PC-9 (cell line): ENCODE results near the gene SLFN12. TPM values are rescaled to one million over a fixed set of nuclear protein-coding genes. Genes with fewer than 3 reads are reported as not detected.
"Not testable (repeated sequence)": the region's sequence is repeated elsewhere in the genome, so short reads cannot be mapped to it uniquely, and the experiment has no call there.

Experiments
- BruUV-seq: library from RNA; stranded (reverse); fragments of 400-500 nt; replicated peaks from 2 replicates; lab custom pipeline; 2021; lab: Mats Ljungman, UMichigan
- CTCF ChIA-PET: fragments of 300-600 bp; sonication (Branson Sonifier 250); formaldehyde crosslinking; loops from one replicate; lab custom pipeline; 2022; ENCODE audit warnings: antibody characterized with exemption; lab: Charles Lee
- POLR2A ChIA-PET: fragments of 300-600 bp; sonication (Branson Sonifier 250); formaldehyde crosslinking; loops from one replicate; lab custom pipeline; 2022; ENCODE audit warnings: antibody characterized with exemption; ENCODE audit not compliant: unreplicated experiment; lab: Charles Lee
- DNase-seq, 2 experiments: peaks; one replicate each; pipeline versions ENCODE4 v3.0.0 to v3.0.0-alpha.2; 2015 to 2022; ENCODE audit warnings: mixed read lengths in 1 of 2
- H2AFZ ChIP-seq: fragments of 200-600 bp; sonication (generic); 2 replicates; pipeline ENCODE4 v1.8.1; 2017; ENCODE audit warnings: antibody characterized with exemption
- H3F3A ChIP-seq: fragments of 200-600 bp; sonication (generic); 2 replicates; pipeline ENCODE4 v1.8.1; 2017; ENCODE audit warnings: antibody characterized with exemption, mild to moderate bottlenecking, low read depth; ENCODE audit not compliant: insufficient read depth
- H3K27ac ChIP-seq: fragments of 200-600 bp; sonication (generic); 2 replicates; pipeline ENCODE4 v1.6.1; 2016; ENCODE audit warnings: mixed run types
- H3K27me3 ChIP-seq: fragments of 200-600 bp; sonication (generic); 2 replicates; pipeline ENCODE4 v1.6.1; 2016; ENCODE audit warnings: low read depth, mixed run types; ENCODE audit not compliant: insufficient read depth
- H3K36me3 ChIP-seq: fragments of 200-600 bp; sonication (generic); 2 replicates; pipeline ENCODE4 v1.6.1; 2016; ENCODE audit warnings: low read depth, mixed run types
- H3K4me1 ChIP-seq: fragments of 200-600 bp; sonication (generic); replicated peaks from 2 replicates; pipeline ENCODE4 v1.6.1; 2016; ENCODE audit warnings: mixed run types; ENCODE audit not compliant: insufficient read depth
- H3K4me2 ChIP-seq: fragments of 200-600 bp; sonication (generic); 2 replicates; pipeline ENCODE4 v1.6.1; 2017; ENCODE audit warnings: mixed run types
- H3K4me3 ChIP-seq: fragments of 200-600 bp; sonication (generic); 2 replicates; pipeline ENCODE4 v1.6.1; 2016; ENCODE audit warnings: mixed run types
- H3K79me2 ChIP-seq: fragments of 200-600 bp; sonication (generic); 2 replicates; pipeline ENCODE4 v1.6.1; 2017; ENCODE audit warnings: low read depth, mixed run types
- H3K9me2 ChIP-seq: fragments of 200-600 bp; sonication (generic); 2 replicates; pipeline ENCODE4 v1.8.1; 2017; ENCODE audit warnings: mild to moderate bottlenecking; ENCODE audit not compliant: insufficient read depth
- H3K9me3 ChIP-seq: fragments of 200-600 bp; sonication (generic); 2 replicates; pipeline ENCODE4 v1.8.1; 2016; ENCODE audit warnings: low read depth; ENCODE audit not compliant: insufficient read depth
- H4K20me1 ChIP-seq: fragments of 200-600 bp; sonication (generic); 2 replicates; pipeline ENCODE4 v1.8.1; 2017; ENCODE audit not compliant: insufficient read depth
- EZH2 ChIP-seq: fragments of 200-600 bp; sonication (generic); IDR thresholded peaks from 2 replicates; pipeline ENCODE4 v1.8.0; 2017; ENCODE audit warnings: antibody characterized with exemption, low read depth
- intact Hi-C: fragments of 100-400 bp; cut with micrococcal nuclease; formaldehyde crosslinking; loops from one replicate; pipeline ENCODE4 v1.10.0; 2022; ENCODE audit not compliant: unreplicated experiment
- total RNA-seq: library from RNA; stranded (reverse); gene quantifications from 2 replicates; pipeline ENCODE4 v1.2.3, GENCODE V29; 2021
- TF ChIP-seq, protein P1 (sequence below): fragments of 200-600 bp; sonication (generic); conservative IDR thresholded peaks from 2 replicates; pipeline ENCODE4 v1.6.1; 2017; ENCODE audit warnings: mixed run types, antibody characterized with exemption, mild to moderate bottlenecking, moderate library complexity

The SLFN12 gene
- total RNA-seq, 1 experiment from 2014 or later, result 14.3 TPM

DNA sequence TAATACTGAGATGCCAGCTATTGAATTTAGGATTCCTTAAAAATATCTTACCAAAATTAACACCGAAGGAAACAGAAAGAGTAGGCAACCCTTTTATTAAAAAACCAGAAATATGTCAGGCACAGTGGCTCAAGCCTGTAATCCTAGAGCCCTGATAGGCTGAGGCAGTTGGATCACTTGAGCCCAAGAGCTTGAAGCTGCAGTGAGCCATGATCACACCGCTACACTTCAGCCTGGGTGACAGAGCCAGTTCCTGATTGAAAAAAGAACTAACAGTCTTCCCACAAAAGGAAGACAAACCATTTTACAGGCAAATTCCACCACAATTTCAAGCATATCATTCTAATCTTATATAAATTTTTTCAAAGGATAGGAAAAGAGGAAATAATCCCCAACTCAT is 15.6 kb downstream of the SLFN12 start:
- POLR2A ChIA-PET, result no interaction called here
- no peaks in the 10 kb centered on the region; the same call in 1 of the 2 replicates for H4K20me1 ChIP-seq
- no TSS peak for BruUV-seq
- intact Hi-C loops, result no loop called here
- H3K4me3 ChIP-seq, result no peak overlapping the region
- no peaks in the 10 kb centered on the region for H3K79me2 ChIP-seq
- no peaks in the 10 kb centered on the region for H3K4me1 ChIP-seq
- DNase-seq, result no peak
- no peaks in the 10 kb centered on the region for H3F3A ChIP-seq
- H3K27me3 ChIP-seq, result no peaks in the 10 kb centered on the region
- no peak for TF ChIP-seq EZH2
- H2AFZ ChIP-seq, result no peak overlapping the region
- CTCF ChIA-PET, result no interaction called here
- no peaks in the 10 kb centered on the region for H3K9me2 ChIP-seq
- H3K36me3 ChIP-seq, result no peaks in the 10 kb centered on the region
- no peaks in the 10 kb centered on the region for H3K9me3 ChIP-seq
- no peak overlapping the region for H3K27ac ChIP-seq
- H3K4me2 ChIP-seq, result no peak overlapping the region

DNA sequence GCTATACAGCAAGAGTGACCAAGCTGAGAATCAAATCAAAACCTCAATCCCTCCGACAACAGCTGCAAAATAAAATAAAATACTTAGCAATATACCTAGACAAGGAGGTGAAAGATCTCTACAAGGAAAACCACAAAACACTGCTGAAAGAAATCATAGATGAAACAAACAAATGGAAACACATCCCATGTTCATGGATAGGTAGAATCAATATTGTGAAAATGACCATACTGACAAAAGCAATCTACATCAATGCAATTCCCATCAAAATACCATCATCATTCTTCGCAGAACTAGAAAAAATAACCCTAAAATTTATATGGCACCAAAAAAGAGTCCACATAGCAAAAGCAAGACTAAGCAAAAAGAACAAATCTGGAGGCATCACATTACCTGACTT is 17.6 kb downstream of the SLFN12 start:
- intact Hi-C loops, CTCF ChIA-PET, DNase-seq, H2AFZ ChIP-seq, H3K4me1 ChIP-seq, H3K27ac ChIP-seq, H3F3A ChIP-seq, H3K36me3 ChIP-seq, H3K9me2 ChIP-seq, H4K20me1 ChIP-seq, H3K4me2 ChIP-seq, H3K79me2 ChIP-seq, BruUV-seq, H3K27me3 ChIP-seq, H3K4me3 ChIP-seq, H3K9me3 ChIP-seq, POLR2A ChIA-PET: not testable (repeated sequence)

DNA sequence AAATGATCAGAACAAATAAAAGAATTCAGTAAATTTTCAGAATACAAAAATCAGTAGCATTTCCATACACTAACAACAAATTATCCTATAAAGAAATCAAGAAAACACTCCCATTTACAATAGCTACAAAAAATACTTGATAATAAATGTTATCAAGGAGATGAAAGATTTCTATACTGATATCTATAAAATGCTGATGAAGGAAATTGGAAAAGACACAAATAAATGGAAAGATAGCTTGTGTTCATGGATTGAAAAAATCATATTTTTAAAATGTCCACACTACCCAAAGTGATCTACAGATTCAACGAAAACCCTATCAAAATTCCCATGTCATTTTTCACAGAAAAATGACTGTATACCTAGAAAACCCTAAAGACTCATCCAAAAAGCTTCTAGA is 18.1 kb downstream of the SLFN12 start:
- intact Hi-C loops, result no loop called here
- no peak for TF ChIP-seq EZH2
- TF ChIP-seq, protein P1, sequence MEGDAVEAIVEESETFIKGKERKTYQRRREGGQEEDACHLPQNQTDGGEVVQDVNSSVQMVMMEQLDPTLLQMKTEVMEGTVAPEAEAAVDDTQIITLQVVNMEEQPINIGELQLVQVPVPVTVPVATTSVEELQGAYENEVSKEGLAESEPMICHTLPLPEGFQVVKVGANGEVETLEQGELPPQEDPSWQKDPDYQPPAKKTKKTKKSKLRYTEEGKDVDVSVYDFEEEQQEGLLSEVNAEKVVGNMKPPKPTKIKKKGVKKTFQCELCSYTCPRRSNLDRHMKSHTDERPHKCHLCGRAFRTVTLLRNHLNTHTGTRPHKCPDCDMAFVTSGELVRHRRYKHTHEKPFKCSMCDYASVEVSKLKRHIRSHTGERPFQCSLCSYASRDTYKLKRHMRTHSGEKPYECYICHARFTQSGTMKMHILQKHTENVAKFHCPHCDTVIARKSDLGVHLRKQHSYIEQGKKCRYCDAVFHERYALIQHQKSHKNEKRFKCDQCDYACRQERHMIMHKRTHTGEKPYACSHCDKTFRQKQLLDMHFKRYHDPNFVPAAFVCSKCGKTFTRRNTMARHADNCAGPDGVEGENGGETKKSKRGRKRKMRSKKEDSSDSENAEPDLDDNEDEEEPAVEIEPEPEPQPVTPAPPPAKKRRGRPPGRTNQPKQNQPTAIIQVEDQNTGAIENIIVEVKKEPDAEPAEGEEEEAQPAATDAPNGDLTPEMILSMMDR, result no peak
- H3F3A ChIP-seq, result no peaks in the 10 kb centered on the region
- H3K27me3 ChIP-seq, result no peaks in the 10 kb centered on the region
- H3K9me2 ChIP-seq, result no peaks in the 10 kb centered on the region
- ChIA-PET CTCF (no interaction called here), POLR2A (no interaction called here)
- no peaks in the 10 kb centered on the region for H3K4me1 ChIP-seq
- H3K4me2 ChIP-seq, result no peak overlapping the region
- no peaks in the 10 kb centered on the region for H3K9me3 ChIP-seq
- H3K27ac ChIP-seq, result no peak overlapping the region
- H3K36me3 ChIP-seq, result no peaks in the 10 kb centered on the region
- DNase-seq, result no peak
- no peak overlapping the region for H2AFZ ChIP-seq
- no peaks in the 10 kb centered on the region for H3K79me2 ChIP-seq
- H4K20me1 ChIP-seq, result no peaks in the 10 kb centered on the region; the same call in 1 of the 2 replicates
- H3K4me3 ChIP-seq, result no peak overlapping the region
- no TSS peak for BruUV-seq

DNA sequence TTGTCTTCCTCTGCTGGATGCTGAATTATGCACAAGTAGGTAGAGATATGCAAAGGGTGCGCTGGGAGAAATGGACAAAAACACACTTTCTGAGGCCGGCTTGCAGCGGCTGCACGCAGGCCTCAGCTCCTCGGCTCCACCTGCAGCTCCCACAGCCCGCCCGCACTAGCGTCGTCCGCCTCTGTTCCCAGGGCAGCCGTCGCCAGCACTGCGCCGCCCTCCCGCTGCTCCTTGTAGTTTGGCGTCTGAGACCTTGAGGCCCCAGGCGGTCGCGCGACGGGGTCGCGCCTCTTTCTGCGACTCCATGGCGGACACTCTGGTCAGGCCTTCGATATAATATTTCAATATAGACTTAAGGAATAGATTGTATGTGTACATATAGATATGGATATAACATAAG is 24.8 kb downstream of the SLFN12 start:
- Histone ChIP-seq H3K4me1 (0 out of 2 replicates have a peak, but pooled peaks cover 5% of the 10 kb centered on the region), H3K9me3 (no peaks in the 10 kb centered on the region), H3K4me3 (no peak overlapping the region), H3K4me2 (no peak overlapping the region), H3F3A (no peaks in the 10 kb centered on the region), H2AFZ (no peak overlapping the region), H4K20me1 (no peaks in the 10 kb centered on the region), H3K27ac (no peak overlapping the region), H3K36me3 (no peaks in the 10 kb centered on the region), H3K9me2 (no peaks in the 10 kb centered on the region), H3K27me3 (no peaks in the 10 kb centered on the region), H3K79me2 (no peaks in the 10 kb centered on the region)
- ChIA-PET POLR2A (no interaction called here), CTCF (no interaction called here)
- intact Hi-C loops, result no loop called here
- TF ChIP-seq EZH2, result no peak
- TF ChIP-seq, protein P1, result no peak
- DNase-seq, result no peak
- BruUV-seq, result no TSS peak
